Measurements from ENCODE around the gene BEST4. TPM values are rescaled to one million over a fixed set of nuclear protein-coding genes. Genes with fewer than 3 reads are reported as not detected.

The BEST4 gene
- total and polyA plus RNA-seq, 2 of the 13 experiments (the other 11 are each of a cell fraction or from before 2014, with no cell fraction given): 0.77 to 1.4 TPM

DNA sequence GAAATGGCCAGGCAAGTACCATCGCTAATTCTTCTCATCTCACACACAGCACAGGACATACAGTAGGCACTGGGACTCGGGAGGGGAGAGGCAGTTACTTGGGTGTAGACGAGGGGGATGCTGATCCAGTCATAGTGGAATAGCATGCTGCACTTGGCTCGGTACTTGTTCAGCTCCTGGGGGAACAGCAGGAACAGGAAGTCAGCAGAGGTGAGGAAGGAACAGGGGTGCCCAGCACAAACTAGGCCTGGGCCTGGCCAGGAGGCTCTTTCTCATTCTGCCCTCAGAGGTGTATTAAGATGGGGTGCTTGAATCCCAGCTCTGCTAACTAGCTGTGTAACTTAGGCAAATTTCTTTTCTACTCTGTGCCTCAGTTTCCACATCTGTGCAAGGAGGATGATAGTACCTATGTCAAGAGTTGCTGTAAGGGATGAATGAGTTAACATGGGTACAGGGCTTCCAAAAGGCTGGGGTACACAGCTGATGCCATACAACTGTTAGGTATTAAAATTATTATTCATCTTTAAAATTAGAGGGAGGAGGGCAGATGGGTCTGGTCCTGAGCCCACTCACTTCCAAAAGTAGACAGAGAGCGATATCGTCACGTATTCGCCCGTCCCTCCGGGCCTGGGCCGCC is 2.4 kb downstream of the BEST4 start (continued):
- TF ChIP-seq, protein P1, sequence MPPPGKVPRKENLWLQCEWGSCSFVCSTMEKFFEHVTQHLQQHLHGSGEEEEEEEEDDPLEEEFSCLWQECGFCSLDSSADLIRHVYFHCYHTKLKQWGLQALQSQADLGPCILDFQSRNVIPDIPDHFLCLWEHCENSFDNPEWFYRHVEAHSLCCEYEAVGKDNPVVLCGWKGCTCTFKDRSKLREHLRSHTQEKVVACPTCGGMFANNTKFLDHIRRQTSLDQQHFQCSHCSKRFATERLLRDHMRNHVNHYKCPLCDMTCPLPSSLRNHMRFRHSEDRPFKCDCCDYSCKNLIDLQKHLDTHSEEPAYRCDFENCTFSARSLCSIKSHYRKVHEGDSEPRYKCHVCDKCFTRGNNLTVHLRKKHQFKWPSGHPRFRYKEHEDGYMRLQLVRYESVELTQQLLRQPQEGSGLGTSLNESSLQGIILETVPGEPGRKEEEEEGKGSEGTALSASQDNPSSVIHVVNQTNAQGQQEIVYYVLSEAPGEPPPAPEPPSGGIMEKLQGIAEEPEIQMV (CRISPR knock-in tag; IDR thresholded peaks at IDR 0.05; ENCODE audit: low read depth): no peak
- TF ChIP-seq, protein P2, sequence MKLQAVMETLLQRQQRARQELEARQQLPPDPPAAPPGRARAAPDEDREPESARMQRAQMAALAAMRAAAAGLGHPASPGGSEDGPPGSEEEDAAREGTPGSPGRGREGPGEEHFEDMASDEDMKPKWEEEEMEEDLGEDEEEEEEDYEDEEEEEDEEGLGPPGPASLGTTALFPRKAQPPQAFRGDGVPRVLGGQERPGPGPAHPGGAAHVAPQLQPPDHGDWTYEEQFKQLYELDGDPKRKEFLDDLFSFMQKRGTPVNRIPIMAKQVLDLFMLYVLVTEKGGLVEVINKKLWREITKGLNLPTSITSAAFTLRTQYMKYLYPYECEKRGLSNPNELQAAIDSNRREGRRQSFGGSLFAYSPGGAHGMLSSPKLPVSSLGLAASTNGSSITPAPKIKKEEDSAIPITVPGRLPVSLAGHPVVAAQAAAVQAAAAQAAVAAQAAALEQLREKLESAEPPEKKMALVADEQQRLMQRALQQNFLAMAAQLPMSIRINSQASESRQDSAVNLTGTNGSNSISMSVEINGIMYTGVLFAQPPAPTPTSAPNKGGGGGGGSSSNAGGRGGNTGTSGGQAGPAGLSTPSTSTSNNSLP (IDR thresholded peaks at IDR 0.05; ENCODE audit: low read depth, low read length): no peak
- TF ChIP-seq KDM4B (CRISPR knock-in tag; IDR thresholded peaks at IDR 0.05) (no peak), ZNF724P (CRISPR knock-in tag; IDR thresholded peaks at IDR 0.05; ENCODE audit: borderline replicate concordance) (no peak), KLF13 (CRISPR knock-in tag; IDR thresholded peaks at IDR 0.05) (no peak), ZFYVE20 (CRISPR knock-in tag; IDR thresholded peaks at IDR 0.05; ENCODE audit: borderline replicate concordance, low read depth) (no peak), ZNF556 (CRISPR knock-in tag; IDR thresholded peaks at IDR 0.05; ENCODE audit: borderline replicate concordance) (no peak), SAFB2 (CRISPR knock-in tag; IDR thresholded peaks at IDR 0.05; ENCODE audit: borderline replicate concordance, low read depth) (0 out of 2 replicates have a peak, but pooled peaks have one; percentile 28), HDAC1 (CRISPR knock-in tag; IDR thresholded peaks at IDR 0.05) (no peak), IKZF1 (IDR thresholded peaks at IDR 0.05) (no peak), PHF20 (CRISPR knock-in tag; IDR thresholded peaks at IDR 0.05) (no peak), PHF8 (CRISPR knock-in tag; IDR thresholded peaks at IDR 0.05) (no peak), ZSCAN21 (CRISPR knock-in tag; IDR thresholded peaks at IDR 0.05; ENCODE audit: borderline replicate concordance) (no peak), TEAD2 (CRISPR knock-in tag; IDR thresholded peaks at IDR 0.05) (no peak)
- TF ChIP-seq, protein P3, sequence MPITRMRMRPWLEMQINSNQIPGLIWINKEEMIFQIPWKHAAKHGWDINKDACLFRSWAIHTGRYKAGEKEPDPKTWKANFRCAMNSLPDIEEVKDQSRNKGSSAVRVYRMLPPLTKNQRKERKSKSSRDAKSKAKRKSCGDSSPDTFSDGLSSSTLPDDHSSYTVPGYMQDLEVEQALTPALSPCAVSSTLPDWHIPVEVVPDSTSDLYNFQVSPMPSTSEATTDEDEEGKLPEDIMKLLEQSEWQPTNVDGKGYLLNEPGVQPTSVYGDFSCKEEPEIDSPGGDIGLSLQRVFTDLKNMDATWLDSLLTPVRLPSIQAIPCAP (CRISPR knock-in tag; IDR thresholded peaks at IDR 0.05; ENCODE audit: low read depth): no peak
- TF ChIP-seq, protein P4, sequence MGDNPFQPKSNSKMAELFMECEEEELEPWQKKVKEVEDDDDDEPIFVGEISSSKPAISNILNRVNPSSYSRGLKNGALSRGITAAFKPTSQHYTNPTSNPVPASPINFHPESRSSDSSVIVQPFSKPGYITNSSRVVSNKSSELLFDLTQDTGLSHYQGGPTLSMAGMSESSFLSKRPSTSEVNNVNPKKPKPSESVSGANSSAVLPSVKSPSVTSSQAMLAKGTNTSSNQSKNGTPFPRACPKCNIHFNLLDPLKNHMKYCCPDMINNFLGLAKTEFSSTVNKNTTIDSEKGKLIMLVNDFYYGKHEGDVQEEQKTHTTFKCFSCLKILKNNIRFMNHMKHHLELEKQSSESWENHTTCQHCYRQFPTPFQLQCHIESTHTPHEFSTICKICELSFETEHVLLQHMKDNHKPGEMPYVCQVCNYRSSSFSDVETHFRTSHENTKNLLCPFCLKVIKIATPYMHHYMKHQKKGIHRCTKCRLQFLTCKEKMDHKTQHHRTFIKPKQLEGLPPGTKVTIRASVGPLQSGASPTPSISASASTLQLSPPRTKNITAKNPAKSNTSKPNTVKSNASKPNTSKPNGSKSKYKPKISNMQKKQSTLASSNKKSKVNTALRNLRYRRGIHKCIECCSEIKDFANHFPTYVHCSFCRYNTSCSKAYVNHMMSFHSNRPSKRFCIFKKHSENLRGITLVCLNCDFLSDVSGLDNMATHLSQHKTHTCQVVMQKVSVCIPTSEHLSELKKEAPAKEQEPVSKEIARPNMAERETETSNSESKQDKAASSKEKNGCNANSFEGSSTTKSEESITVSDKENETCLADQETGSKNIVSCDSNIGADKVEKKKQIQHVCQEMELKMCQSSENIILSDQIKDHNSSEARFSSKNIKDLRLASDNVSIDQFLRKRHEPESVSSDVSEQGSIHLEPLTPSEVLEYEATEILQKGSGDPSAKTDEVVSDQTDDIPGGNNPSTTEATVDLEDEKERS (CRISPR knock-in tag; IDR thresholded peaks at IDR 0.05): no peak
- TF ChIP-seq, protein P5, sequence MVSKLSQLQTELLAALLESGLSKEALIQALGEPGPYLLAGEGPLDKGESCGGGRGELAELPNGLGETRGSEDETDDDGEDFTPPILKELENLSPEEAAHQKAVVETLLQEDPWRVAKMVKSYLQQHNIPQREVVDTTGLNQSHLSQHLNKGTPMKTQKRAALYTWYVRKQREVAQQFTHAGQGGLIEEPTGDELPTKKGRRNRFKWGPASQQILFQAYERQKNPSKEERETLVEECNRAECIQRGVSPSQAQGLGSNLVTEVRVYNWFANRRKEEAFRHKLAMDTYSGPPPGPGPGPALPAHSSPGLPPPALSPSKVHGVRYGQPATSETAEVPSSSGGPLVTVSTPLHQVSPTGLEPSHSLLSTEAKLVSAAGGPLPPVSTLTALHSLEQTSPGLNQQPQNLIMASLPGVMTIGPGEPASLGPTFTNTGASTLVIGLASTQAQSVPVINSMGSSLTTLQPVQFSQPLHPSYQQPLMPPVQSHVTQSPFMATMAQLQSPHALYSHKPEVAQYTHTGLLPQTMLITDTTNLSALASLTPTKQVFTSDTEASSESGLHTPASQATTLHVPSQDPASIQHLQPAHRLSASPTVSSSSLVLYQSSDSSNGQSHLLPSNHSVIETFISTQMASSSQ (IDR thresholded peaks at IDR 0.05; ENCODE audit: low read depth): no peak
- TF ChIP-seq, protein P5 (CRISPR knock-in tag; IDR thresholded peaks at IDR 0.05; ENCODE audit: borderline replicate concordance): no peak; the same call in 1 of the 2 replicates

Measured in HepG2 (cell line).